HL-60 (cell line): ENCODE results near the gene TTC29.

ENCODE experiments used
- POLR2AphosphoS5 ChIP-seq: IDR thresholded peaks from 2 replicates; pipeline ENCODE4 v1.6.1; 2012; ENCODE audit warnings: low read depth
- SPI1 ChIP-seq: IDR thresholded peaks from 2 replicates; pipeline ENCODE4 v1.6.1; 2012; ENCODE audit warnings: low read depth, mild to moderate bottlenecking, borderline replicate concordance
- TF ChIP-seq, protein P1 (sequence below): IDR thresholded peaks from one replicate; pipeline ENCODE4 v1.5.1; 2011; ENCODE audit warnings: low read length, control low read depth, inconsistent platforms; ENCODE audit not compliant: insufficient read depth
- TF ChIP-seq, protein P2 (sequence below): IDR thresholded peaks from 2 replicates; pipeline ENCODE4 v1.6.1; 2012; ENCODE audit warnings: low read depth; ENCODE audit not compliant: insufficient replicate concordance

DNA sequence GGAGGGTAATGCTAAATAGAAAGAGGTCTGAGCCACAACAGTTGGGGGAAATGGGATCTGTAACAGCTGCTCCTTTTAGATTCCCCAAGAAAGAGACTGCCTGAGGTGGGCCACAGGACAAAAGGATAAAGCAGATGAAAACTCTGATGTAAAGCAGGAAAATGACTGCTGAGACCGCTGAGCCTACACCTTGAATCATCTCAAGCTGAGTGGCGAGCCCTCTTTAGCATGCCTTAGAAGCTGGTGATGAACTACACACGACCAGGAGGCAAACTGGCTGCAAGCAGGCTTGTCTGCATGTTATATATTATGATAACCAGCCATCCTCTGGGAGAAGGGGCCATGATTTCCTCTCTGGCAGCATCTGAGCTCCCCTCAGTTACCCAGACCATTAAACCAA, 88.4 kb downstream of the TTC29 start:
- TF ChIP-seq, protein P1, sequence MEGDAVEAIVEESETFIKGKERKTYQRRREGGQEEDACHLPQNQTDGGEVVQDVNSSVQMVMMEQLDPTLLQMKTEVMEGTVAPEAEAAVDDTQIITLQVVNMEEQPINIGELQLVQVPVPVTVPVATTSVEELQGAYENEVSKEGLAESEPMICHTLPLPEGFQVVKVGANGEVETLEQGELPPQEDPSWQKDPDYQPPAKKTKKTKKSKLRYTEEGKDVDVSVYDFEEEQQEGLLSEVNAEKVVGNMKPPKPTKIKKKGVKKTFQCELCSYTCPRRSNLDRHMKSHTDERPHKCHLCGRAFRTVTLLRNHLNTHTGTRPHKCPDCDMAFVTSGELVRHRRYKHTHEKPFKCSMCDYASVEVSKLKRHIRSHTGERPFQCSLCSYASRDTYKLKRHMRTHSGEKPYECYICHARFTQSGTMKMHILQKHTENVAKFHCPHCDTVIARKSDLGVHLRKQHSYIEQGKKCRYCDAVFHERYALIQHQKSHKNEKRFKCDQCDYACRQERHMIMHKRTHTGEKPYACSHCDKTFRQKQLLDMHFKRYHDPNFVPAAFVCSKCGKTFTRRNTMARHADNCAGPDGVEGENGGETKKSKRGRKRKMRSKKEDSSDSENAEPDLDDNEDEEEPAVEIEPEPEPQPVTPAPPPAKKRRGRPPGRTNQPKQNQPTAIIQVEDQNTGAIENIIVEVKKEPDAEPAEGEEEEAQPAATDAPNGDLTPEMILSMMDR = no peak
- TF ChIP-seq, protein P2, sequence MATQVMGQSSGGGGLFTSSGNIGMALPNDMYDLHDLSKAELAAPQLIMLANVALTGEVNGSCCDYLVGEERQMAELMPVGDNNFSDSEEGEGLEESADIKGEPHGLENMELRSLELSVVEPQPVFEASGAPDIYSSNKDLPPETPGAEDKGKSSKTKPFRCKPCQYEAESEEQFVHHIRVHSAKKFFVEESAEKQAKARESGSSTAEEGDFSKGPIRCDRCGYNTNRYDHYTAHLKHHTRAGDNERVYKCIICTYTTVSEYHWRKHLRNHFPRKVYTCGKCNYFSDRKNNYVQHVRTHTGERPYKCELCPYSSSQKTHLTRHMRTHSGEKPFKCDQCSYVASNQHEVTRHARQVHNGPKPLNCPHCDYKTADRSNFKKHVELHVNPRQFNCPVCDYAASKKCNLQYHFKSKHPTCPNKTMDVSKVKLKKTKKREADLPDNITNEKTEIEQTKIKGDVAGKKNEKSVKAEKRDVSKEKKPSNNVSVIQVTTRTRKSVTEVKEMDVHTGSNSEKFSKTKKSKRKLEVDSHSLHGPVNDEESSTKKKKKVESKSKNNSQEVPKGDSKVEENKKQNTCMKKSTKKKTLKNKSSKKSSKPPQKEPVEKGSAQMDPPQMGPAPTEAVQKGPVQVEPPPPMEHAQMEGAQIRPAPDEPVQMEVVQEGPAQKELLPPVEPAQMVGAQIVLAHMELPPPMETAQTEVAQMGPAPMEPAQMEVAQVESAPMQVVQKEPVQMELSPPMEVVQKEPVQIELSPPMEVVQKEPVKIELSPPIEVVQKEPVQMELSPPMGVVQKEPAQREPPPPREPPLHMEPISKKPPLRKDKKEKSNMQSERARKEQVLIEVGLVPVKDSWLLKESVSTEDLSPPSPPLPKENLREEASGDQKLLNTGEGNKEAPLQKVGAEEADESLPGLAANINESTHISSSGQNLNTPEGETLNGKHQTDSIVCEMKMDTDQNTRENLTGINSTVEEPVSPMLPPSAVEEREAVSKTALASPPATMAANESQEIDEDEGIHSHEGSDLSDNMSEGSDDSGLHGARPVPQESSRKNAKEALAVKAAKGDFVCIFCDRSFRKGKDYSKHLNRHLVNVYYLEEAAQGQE = no peak
- TF ChIP-seq SPI1 (no peak), POLR2AphosphoS5 (no peak)
